ENCODE data around the gene RELL2.

RELL2 gene

DNA sequence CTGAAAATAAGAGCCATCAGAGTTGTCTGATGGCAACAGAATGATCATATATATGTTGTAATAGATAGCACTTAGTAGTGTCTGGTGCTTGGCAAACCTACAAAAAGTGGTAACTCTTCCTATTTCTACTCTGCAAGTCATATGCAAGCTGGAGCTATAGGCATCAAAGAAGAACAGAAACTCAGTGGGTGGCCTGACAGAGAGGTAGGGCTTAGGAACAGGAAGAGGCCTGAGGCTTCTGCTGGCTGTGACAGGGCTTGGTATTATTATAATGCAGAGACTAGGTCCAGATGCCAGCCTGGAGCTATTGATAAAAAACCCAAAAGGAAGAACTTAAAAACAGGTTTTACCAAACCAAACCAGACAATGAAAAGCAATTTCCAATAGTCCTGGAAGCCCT, 13.6 kb upstream of the RELL2 start:
- DNase-seq = no peak

DNA sequence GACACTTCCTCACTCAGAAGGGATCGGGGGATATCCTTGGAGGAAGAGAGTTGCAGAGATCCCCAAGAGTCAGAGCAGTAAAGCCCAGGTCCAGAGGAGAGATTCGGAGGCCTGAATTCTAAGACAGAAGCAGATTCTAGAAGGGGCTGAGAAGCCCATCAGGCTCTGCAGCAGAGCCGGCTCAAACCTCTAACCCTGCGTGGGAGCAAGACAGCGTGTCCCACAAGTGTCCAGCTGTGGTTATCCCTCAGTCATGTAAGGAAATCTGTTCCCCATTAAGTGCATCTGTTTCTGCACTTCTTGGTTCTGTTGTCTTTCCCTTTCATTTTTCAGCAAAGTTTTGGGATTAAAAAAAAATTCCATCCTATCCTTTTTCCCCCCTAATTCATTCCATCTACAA, 13.2 kb upstream of the RELL2 start:
- DNase-seq = no peak

DNA sequence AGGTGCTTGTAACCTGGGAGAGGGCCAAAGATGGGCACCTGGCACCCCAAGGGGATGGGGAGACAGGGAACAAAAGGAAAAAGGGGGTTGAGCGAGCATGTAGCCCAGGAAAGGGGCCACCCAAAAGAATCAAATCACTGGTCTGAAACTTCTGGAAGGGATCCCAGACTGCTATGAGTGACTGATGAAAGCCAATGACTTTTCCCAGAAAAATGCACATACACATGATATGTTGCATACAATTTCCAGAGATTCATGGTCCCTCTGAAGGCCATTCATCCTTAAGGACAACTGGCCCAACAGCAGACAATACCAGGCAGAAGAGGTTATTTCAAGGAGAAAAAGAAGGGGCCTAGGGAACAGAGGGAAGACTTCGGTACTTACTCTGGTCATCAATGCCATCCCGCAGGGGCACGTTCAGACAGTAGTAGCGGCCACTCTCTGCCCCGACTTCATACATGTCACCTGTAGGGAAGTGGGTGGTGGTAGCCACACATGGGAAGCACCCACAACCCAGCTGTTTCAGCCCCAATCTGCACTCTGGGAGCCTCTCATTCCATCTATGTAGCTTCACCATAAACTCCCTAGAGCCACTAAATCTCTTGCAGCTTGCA, 8.5 kb upstream of the RELL2 start:
- DNase-seq = no peak

DNA sequence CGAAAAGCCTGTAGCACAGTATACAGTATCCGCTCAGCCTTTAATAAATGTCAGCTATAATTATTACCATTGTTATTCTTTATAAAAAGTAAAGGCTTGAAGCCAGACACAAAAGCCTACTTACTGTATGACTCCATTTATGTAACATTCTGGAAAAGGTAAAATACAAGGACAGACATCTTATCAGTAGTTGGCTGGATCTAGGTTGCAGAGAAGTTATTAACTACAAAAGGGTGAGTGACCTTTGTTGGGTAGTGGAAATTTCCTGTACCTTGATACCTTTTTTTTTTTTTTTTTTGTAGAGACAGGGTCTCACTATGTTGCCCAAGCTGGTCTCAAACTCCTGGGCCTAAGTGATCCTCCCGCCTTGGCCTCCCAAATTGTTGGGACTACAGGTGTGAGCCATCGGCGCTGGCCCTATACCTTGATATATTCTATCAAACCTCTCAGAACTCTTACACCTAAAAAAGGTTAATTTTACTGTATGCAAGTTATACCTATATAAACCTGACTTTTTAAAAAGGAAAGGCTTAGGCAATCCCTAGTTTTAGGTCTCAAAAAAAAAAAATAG, 6.1 kb upstream of the RELL2 start:
- no peak for DNase-seq

DNA sequence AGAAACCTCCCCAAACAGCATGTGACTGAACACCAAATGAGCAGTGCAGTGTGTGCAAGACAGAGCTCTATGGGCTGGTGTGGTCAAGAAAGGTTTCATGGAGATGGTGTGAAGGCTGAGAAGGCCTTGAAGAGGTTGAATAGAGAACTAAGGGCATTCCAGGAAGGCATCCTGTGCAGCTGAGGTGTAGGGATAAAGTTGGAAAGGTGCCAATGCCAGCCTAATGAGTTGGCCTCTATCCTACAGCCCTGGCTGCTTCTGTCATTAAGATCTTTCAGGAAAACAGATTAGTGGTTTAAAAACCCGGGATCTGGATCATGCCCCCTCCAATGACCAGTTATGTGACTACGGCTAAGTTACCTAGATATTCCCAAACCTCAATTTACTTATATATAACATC, 4.1 kb upstream of the RELL2 start:
- no peak for DNase-seq

DNA sequence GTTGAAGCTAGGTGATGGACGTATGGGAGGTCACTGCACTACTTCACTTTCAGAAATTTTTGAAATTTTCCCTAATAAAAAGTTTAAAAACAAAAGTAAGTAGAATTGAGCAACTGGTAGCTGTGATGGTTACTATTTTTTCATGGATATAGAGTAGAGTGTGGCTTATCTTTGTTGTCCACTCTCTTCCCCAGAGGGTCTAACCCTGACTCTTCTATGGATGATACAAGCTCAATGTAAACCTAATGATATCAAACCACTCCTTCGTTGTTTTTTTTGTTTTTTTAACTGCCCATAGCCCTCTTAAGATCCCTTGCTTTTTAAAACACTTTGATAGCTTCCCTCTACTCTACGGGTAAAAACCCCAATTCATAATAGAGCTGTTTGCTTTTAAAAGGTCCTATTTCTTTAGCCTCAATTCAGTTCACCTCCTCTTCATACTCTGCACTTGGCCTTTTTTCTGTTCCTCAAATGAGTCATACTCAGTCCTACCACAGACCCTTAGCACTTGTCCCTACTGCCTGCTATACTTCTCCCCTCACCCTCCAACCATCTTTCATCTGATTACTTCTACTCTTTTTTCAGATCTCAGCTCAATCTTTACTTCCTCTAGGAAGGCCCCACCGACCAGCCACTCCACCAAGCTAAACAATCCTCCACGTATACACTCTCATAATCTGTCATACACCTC, 2.8 kb upstream of the RELL2 start:
- no peak for DNase-seq

DNA sequence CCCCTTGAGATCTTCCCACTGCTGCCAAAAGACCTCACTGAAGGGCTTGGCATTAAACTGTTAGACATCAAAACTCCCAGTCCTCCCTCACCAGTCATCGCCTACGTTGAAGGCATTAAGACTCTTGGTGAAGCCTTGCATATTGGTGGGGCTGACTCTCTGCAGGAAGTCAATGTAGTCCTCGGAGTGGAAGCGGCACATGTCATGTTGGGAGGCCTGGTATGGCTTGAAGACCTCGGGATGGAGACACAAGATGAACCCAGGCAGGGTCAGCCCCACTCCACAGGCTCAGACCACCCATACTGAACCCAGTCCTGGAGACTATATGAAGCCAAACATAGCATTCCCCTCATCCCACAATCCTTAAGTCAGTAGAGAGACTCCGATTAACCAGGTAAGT, 2.1 kb upstream of the RELL2 start:
- DNase-seq = no peak

DNA sequence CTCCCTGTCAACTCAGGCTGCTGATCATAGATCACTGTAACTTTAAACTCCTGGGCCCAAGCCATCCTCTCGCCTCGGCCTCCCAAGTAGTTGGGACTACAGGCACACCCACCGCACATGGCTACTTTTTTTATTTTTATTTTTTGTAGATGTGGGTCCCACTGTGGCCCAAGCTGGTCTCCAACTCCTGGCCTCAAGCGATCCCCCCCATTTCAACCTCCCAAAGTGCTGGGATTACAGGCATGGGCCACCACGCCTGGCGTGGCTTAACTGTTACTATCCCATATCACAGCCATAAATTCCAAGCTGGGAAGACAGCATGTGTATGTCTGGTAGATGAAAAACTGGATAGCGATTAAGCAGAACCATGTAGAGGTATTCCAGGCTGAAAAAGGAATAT, 1.2 kb upstream of the RELL2 start:
- DNase-seq = no peak

DNA sequence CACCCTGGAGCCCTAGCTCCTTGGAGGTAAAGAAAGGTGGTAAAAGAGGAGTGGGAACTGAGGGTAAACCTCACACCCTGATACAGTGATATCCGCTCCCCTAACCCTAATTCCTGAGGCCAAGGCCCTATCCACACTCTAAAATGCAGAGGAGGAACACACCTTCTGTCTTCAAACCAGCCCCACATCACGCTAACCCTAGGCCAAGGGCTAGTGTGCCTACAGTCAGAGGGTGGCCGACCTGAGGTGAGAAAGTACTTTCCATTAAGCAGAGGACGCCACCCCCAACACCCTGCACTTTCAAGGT, 738 bp upstream of the RELL2 start:
- no peak for DNase-seq

DNA sequence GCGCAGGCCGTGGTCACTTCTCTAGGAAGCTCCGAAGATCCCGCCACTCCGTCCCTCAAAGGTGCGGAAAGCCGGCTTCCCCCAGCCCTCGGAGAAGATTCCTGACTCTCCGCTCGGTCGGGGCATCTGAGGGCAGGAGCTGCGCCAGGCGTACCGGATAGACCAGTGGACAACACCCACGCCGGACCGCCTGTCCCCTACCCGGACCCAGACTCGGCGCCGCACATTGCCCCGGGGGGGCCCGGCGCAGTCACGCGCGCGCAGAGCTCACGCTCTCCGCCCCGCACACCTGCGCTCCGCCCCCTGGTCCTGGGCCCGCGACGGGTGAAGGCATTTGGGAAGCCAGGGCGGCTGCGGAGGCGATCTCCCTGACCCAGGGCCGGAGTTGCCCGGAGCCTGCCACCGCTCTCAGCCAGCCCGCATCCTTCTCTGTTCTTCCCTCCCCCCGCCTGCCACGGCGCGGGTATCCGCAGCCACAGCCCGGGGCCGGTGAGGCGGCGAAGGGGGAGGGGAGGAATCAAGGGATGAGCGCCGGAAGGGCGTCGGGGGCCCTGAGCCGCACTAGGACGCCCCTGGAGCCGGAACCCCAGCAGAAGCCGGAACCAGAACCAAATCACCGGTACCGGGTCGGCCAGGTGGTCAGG, 448 bp downstream of the RELL2 start:
- DNase-seq = peak; percentile 74

DNA sequence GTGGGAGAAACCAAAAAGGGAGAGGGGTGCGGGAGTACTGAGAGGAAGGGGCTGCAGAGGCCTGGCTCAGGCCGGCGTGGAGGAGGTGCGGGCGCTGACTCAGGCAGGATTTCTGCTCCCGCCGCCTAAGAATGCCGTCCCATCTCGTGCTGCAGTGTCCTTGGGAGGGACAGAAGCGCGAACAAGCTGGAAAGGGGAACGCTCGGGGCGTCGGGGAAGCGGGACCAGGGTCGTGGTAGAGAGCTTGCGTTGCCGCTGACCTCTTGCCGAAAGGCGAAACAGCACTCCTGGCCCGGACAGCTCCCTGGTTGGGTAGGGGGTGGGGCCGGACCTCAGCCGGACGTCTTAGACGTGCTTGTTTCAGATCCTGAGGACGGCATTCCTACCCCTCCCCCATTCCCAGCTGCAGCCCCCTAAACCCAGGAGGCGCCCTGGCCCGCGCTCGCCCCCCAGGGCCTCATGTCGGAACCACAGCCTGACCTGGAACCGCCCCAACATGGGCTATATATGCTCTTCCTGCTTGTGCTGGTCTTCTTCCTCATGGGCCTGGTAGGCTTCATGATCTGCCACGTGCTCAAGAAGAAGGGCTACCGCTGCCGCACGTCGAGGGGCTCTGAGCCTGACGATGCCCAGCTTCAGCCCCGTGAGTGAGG, 1.1 kb downstream of the RELL2 start:
- DNase-seq = peak; percentile 63

DNA sequence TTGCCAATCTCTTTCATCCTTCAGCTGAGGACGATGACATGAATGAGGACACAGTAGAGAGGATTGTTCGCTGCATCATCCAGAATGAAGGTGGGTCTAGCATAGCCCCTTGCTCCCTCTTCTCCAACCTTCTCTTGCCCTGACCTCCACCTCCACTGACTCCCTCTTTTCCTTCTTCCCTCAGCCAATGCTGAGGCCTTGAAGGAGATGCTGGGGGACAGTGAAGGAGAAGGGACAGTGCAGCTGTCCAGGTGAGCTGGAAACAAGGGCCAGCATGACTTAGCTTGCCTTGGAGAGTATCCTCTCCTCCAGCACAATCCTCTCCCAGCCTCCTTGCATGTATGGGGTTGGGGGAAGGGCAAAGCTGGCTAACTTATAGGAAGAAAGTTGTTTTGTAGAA, 2.0 kb downstream of the RELL2 start:
- DNase-seq = no peak

DNA sequence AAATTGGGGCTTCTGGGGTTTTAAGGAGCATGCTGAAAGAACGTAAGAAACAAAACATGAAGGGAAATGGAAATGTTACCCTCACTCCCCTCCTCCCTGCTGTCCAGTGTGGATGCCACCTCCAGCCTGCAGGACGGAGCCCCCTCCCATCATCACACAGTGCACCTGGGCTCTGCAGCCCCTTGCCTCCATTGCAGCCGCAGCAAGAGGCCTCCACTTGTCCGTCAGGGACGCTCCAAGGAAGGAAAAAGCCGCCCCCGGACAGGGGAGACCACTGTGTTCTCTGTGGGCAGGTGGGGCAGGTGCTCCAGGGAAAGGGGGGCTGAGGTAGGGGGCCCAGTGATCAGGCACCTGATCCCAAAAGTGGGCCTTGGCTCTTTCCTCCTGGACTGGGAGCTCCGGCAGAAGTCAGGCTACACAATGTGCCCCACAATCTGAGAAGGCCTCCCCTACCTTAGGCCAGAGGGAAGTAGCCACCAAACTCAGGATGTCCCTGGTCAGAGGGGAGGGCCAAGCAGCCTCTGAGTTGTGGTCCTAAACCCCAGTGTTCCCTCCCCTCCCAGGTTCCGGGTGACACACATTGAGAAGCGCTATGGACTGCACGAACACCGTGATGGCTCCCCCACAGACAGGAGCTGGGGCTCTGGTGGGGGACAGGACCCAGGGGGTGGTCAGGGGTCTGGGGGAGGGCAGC, 2.7 kb downstream of the RELL2 start:
- DNase-seq = no peak

DNA sequence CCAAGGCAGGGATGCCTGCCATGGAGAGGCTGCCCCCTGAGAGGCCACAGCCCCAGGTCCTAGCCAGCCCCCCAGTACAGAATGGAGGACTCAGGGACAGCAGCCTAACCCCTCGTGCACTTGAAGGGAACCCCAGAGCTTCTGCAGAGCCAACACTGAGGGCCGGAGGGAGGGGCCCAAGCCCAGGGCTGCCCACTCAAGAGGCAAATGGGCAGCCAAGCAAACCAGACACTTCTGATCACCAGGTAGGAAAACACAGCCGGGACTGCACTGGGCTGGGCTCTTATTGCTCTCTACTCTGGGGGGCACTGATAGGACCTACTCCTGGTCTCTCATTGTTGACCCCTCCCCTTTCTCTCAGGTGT, 3.2 kb downstream of the RELL2 start:
- DNase-seq = no peak

DNA sequence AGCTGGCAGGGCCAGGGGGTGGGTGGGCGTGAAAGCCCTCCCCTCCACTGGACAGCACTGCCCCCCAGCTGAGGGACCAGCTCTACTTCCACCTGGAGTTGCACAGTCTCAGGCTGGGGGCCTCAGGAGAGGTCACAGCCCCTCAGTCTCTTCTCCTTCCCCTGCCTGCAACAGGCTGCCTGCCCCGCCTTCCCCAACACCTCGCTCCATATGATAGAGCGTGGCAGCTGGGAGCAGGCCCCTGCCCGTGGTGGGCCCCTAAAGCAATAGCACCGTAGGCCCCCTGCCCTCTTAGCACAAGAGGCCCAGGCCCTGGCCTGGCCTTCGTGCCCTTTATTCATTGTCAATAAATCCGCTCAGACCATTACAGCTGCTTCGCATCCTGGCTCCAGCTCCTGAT, 3.9 kb downstream of the RELL2 start:
- DNase-seq = no peak

DNA sequence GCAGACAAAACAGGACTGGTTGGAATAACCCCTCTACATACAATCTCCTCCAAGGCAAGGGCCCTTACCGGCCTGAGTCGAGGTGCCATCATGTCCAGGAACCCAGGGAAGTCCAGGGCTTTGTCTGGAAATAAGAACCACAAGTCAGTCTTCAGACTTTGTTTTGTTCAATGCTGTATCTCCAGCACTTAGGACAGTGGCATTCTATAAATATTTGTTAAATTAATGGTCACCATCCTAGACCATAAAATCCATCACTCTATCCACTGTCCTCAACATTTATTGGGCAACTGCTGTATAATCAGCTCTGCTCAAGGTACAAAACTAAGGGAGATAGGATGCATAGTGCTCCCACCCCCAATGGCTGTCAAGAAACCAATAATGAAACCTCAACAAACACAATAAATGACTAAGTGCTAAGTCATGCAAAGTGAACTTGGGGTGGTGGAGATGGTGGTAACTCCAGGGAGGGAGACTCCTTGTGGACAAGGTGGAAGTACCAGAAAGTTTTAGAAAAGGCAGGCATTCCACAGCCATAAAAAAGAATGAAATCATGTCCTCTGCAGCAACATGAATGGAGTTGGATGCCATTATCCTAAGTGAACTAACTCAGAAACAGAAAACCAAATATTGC, 5.0 kb downstream of the RELL2 start:
- DNase-seq = no peak

DNA sequence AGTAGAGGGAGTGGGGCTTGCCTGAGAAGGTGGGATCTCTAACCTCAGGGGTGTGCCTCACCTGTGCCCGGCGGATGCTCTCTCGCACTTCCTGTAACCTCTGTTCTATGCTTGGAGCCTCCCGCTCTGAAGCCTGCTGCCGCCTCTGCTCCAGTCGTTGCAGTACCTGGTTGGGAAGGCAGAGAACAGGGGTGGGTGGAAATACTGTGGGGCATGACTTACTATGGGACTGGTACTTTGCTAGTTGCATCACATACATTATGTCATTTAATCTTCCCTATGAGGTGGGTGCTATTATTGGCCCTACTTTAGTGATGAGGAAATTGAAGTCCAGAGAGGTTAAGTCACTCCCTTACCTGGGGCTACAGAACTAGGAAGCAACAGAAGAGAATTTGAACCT, 9.2 kb downstream of the RELL2 start:
- DNase-seq = no peak

DNA sequence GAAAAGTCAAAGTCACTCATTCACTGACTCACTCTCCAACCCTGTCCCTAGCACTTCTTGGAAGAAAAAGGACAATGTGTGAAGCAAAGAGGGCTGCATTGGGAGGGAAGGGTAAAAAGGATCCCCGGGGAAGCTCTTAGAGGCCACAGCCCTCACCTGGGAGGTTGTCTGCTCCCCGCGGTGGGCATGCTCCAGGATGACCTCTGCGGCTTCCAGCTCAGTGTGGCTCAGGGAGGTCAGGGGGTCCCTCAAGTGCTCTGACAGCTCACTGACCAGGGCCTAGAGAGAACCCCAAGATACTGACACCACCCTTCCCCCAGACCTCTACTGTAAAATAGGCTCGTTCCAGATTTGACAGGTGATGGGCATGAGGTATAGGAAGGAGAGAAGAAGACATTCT, 10.4 kb downstream of the RELL2 start:
- DNase-seq = no peak

DNA sequence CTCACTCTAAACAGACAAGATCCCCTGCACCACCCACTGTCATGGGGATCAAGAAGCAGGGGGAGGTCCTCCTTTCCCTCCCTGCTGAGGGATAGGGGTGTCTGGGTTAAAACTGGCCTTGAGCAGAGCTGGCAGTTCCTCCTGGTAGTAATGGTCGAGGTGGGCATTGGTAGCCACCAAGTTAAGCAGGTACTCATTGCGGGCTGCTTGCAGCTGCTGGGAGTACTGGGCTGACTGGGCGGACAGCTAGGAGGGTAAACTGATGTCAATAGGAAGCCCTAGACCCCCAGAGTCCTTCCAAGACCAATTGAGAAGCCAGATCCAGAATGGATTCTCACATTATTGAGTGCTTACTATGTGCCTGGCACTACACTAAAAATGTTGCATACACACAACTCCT, 11.1 kb downstream of the RELL2 start:
- no peak for DNase-seq

DNA sequence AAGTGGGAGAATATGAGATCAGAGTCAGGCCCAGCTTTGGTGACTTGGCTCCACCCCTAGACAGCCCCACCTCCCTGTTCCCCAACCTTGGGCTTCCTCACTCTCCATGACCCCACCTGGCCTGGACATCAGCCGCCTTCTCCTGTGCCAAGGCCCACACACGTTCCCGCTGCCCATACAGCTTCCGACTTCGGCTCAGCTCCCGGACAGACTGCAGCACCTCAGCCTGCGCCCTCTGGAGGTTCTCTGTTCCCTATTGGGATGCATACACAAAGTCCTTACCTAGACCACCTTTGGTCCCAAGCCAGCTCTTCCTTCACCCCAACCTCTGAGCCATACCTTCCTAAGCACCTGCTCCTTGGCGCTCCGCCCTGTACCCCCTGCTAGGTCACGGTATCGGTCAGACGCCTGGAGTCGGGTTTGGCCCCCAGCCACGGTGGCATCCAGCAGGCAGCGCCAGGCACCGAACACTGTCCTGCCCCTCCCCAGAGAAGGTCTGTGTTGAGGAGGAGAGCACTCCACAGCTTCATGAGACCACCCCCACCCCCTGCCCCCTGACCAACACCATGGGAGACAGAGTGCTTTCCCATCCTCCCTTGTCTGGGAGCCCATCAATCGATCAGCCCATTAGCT, 12.4 kb downstream of the RELL2 start:
- no peak for DNase-seq

DNA sequence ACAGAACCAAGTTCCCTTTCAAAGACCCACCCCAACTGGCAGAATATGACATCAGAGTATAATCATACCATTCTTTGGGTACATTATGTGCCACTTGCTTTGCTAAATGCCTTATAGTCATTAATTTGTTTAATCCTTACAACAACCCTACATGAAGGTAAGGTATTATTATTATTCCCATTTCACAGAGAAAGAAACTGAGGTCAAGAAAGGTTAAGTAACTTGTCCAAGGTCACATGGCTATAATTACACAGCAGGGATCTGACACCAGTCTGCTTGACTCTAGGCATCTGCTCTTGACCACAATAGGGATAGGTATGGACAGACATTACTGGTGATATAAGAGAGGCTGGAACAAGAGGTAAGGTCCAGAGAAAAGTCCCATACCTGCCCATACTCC, 13.2 kb downstream of the RELL2 start:
- DNase-seq = no peak
